Measurements from ENCODE around the gene SOX11. TPM values are rescaled to one million over a fixed set of nuclear protein-coding genes. Genes with fewer than 3 reads are reported as not detected.
A peak's percentile ranks its signal among the peaks of the same experiment; 100 is the strongest.

SOX11 gene
- total RNA-seq, 1 donor from 2014 or later, result not detected

- Histone ChIP-seq H3K27me3 (no peaks in the 10 kb centered on the region), H3K36me3 (no peaks in the 10 kb centered on the region), H3K9me3 (no peaks in the 10 kb centered on the region), H3K4me1 (peaks cover 10% of the 10 kb centered on the region), H3K4me3 (peak overlapping the region in 1 of 2 donors; percentile 20), H3K27ac (no peak overlapping the region)
- TF ChIP-seq POLR2A (IDR thresholded peaks at IDR 0.05), result no peak
- no peak for TF ChIP-seq POLR2AphosphoS5 (IDR thresholded peaks at IDR 0.05; ENCODE audit: insufficient read depth in 1 of 2, low read depth in 1 of 2)
- TF ChIP-seq CTCF (IDR thresholded peaks at IDR 0.05), result no peak
- intact Hi-C loops (cut with DNase I), result no loop called here
- DNase-seq (ENCODE audit: extremely low spot score in 2 of 2), result peak in 1 of 2 donors; percentile 49
Measured at GRCh38 chr2:5725794-5726463, 33.7 kb downstream of the SOX11 start.

GRCh38 chr2:5727235-5727634, 35.1 kb downstream of the SOX11 start:
- Histone ChIP-seq H3K4me3 (no peak overlapping the region), H3K36me3 (no peaks in the 10 kb centered on the region), H3K27ac (no peak overlapping the region), H3K4me1 (peaks cover 10% of the 10 kb centered on the region), H3K9me3 (no peaks in the 10 kb centered on the region), H3K27me3 (no peaks in the 10 kb centered on the region)
- intact Hi-C loops (cut with DNase I), result no loop called here
- no peak for TF ChIP-seq POLR2AphosphoS5 (IDR thresholded peaks at IDR 0.05; ENCODE audit: insufficient read depth in 1 of 2, low read depth in 1 of 2)
- no peak for TF ChIP-seq POLR2A (IDR thresholded peaks at IDR 0.05)
- no peak for TF ChIP-seq CTCF (IDR thresholded peaks at IDR 0.05)
- no peak for DNase-seq (ENCODE audit: extremely low spot score in 2 of 2)

GRCh38 chr2:5729416-5729815, 37.2 kb downstream of the SOX11 start:
- no peak for DNase-seq (ENCODE audit: extremely low spot score in 2 of 2)
- H3K27ac ChIP-seq, result no peak overlapping the region
- H3K9me3 ChIP-seq, result no peaks in the 10 kb centered on the region
- H3K36me3 ChIP-seq, result no peaks in the 10 kb centered on the region
- H3K27me3 ChIP-seq, result no peaks in the 10 kb centered on the region
- intact Hi-C loops (cut with DNase I), result no loop called here
- H3K4me1 ChIP-seq, result peaks cover 10% of the 10 kb centered on the region
- H3K4me3 ChIP-seq, result no peak overlapping the region
- no peak for TF ChIP-seq CTCF (IDR thresholded peaks at IDR 0.05)
- no peak for TF ChIP-seq POLR2A (IDR thresholded peaks at IDR 0.05)
- TF ChIP-seq POLR2AphosphoS5 (IDR thresholded peaks at IDR 0.05; ENCODE audit: insufficient read depth in 1 of 2, low read depth in 1 of 2), result no peak

- no peaks in the 10 kb centered on the region for H3K36me3 ChIP-seq
- DNase-seq (ENCODE audit: extremely low spot score in 2 of 2), result peak in 1 of 2 donors; percentile 56
- no peak overlapping the region for H3K27ac ChIP-seq
- no peak overlapping the region for H3K4me3 ChIP-seq
- H3K4me1 ChIP-seq, result peaks cover 9% of the 10 kb centered on the region
- intact Hi-C loops (cut with DNase I), result no loop called here
- H3K27me3 ChIP-seq, result no peaks in the 10 kb centered on the region
- no peaks in the 10 kb centered on the region for H3K9me3 ChIP-seq
- TF ChIP-seq POLR2A (IDR thresholded peaks at IDR 0.05) (no peak), CTCF (IDR thresholded peaks at IDR 0.05) (no peak), POLR2AphosphoS5 (IDR thresholded peaks at IDR 0.05; ENCODE audit: insufficient read depth in 1 of 2, low read depth in 1 of 2) (no peak)
Measured at GRCh38 chr2:5730386-5730785, 38.2 kb downstream of the SOX11 start.

- H3K27me3 ChIP-seq, result no peaks in the 10 kb centered on the region
- intact Hi-C loops (cut with DNase I), result no loop called here
- TF ChIP-seq POLR2A (IDR thresholded peaks at IDR 0.05) (no peak), CTCF (IDR thresholded peaks at IDR 0.05) (no peak), POLR2AphosphoS5 (IDR thresholded peaks at IDR 0.05; ENCODE audit: insufficient read depth in 1 of 2, low read depth in 1 of 2) (no peak)
- H3K27ac ChIP-seq, result no peak overlapping the region
- no peaks in the 10 kb centered on the region for H3K4me1 ChIP-seq
- peak in 1 of 2 donors; percentile 58 for DNase-seq (ENCODE audit: extremely low spot score in 2 of 2)
- H3K36me3 ChIP-seq, result no peaks in the 10 kb centered on the region
- no peaks in the 10 kb centered on the region for H3K9me3 ChIP-seq
- no peak overlapping the region for H3K4me3 ChIP-seq
Measured at GRCh38 chr2:5734859-5735520, 42.8 kb downstream of the SOX11 start.

Data from vagina (tissue), 2 donors.